SU-DHL-6 (cell line): ENCODE measurements around the gene TC2N.

Experiments
- CTCF ChIP-seq: fragments of 200-600 bp; sonication (generic); IDR thresholded peaks from one replicate; pipeline ENCODE4 v1.5.1; 2017; ENCODE audit warnings: antibody characterized with exemption, mild to moderate bottlenecking, low read length, moderate library complexity; ENCODE audit not compliant: insufficient read depth, poor library complexity, severe bottlenecking
- EZH2phosphoT487 ChIP-seq: fragments of 200-600 bp; sonication (generic), shearing (Covaris generic); conservative IDR thresholded peaks from 2 replicates; pipeline ENCODE4 v1.6.1; 2018; ENCODE audit warnings: mild to moderate bottlenecking, antibody characterized with exemption, low read length, moderate library complexity, mixed read lengths

- TF ChIP-seq CTCF = no peak
- TF ChIP-seq EZH2phosphoT487 = no peak
These were observed 4.7 kb upstream of the TC2N start for GRCh38 chr14:91872011-91872501.
